ENCODE data around the gene BCO2.

DNA sequence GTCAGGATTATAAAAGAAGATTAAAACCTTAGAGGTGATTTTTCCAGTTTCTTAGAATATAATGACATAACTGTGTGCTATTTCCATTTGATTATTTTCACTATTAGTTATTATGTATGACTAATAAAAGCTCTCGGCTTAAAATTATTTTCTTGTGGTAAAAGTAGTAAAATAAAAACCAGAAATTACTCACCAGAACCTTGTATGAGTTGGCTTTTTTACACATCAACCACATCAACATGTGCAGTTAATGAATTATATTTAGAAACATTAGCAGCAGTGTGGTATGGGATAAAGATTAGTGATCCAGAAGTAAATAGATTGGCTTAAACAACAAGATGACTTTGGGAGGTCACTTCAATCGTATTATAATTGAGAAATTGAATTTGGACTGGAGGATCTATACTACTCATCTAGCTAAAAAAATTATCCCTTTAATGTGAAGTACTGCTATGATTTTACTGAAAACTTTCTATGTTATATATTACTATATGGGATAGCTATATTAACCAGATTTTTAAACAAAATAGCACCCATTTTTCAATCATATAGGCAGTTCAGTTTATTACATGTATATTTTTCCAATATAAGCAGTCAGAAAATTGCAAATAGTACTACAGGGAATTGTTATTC, 2.8 kb upstream of the BCO2 start:
- TF ChIP-seq POLR2A (IDR thresholded peaks at IDR 0.05) (no peak), EP300 (IDR thresholded peaks at IDR 0.05) (no peak)
